ENCODE measurements around the gene SLC22A12.

Gene SLC22A12

DNA sequence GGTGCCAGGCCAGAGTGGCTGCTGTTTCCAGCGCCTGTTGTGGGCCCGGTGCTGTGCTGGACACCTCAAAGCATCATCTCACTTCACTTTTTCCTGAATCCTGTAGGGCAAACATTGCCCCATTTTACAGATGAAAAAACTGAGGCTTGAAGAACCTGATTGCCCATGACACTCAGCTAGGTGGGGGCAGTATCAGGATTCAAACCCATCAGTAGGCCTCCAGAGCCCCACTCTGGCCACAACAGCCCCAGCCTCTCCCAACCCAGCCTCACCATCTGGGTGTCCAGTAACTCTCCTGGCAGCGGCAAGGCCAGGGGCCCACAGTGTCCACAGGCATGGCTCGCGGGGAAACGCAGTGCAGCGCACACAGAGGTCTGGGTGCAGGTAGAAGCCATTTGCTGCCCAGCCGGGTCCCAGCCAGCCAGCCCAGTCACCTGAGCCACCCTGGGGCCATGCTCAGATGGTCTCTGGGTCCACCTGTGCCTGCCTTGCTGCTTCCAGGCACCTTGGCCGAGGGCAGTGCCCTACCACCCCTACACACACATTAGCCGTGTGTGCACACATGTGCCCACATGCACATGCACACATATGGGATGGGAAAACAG, 11.5 kb downstream of the SLC22A12 start:
- DNase-seq, result no peak
- Histone ChIP-seq H3K27me3 (ENCODE audit: insufficient read depth, low read depth, severe bottlenecking) (no peaks in the 10 kb centered on the region), H3K9me3 (ENCODE audit: severe bottlenecking) (no peaks in the 10 kb centered on the region), H3K4me3 (ENCODE audit: low read depth, low read length) (no peak overlapping the region), H3K27ac (no peak overlapping the region), H3K36me3 (no peaks in the 10 kb centered on the region)
- TF ChIP-seq, protein P1, sequence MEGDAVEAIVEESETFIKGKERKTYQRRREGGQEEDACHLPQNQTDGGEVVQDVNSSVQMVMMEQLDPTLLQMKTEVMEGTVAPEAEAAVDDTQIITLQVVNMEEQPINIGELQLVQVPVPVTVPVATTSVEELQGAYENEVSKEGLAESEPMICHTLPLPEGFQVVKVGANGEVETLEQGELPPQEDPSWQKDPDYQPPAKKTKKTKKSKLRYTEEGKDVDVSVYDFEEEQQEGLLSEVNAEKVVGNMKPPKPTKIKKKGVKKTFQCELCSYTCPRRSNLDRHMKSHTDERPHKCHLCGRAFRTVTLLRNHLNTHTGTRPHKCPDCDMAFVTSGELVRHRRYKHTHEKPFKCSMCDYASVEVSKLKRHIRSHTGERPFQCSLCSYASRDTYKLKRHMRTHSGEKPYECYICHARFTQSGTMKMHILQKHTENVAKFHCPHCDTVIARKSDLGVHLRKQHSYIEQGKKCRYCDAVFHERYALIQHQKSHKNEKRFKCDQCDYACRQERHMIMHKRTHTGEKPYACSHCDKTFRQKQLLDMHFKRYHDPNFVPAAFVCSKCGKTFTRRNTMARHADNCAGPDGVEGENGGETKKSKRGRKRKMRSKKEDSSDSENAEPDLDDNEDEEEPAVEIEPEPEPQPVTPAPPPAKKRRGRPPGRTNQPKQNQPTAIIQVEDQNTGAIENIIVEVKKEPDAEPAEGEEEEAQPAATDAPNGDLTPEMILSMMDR (IDR thresholded peaks at IDR 0.05; ENCODE audit: low read depth, low read length), result no peak

DNA sequence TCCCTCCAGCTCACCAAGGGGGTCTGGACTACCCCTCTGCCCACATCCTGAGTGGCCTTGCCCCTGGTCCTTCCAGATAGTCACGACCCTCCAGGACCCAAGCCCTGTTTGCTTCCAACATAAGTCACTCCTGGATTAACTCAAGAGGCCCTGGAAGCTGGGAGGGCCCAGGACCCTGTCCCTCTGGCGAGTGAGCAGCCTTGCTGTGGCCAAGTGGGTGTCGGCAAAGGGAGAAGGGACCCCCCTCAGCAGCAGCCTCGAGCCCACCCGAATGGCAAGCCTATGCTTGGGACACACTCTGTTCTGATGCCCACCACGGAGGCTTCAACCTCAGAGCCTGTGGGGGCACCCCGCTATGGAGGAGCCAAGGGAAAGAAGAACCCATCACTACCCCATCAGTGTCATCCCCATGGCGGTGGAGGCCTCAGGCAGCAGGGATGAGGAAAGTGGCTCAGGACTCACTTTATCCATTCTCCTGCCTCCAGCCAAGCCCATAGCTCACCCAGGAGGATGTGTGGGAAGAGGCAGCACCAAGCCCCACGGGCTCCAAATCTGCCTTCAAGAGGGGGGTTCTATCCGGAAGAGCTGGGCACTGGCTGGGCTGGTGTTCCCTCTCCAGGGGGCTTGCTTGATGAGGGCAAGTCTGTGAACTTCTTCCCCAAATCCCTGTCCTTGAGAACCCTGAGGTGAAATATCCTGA, 12.5 kb downstream of the SLC22A12 start:
- H3K27me3 ChIP-seq (ENCODE audit: insufficient read depth, low read depth, severe bottlenecking), result no peaks in the 10 kb centered on the region
- no peak overlapping the region for H3K27ac ChIP-seq
- no peak for DNase-seq
- H3K4me3 ChIP-seq (ENCODE audit: low read depth, low read length), result no peak overlapping the region
- TF ChIP-seq, protein P1 (IDR thresholded peaks at IDR 0.05; ENCODE audit: low read depth, low read length), result no peak
- no peaks in the 10 kb centered on the region for H3K9me3 ChIP-seq (ENCODE audit: severe bottlenecking)
- H3K36me3 ChIP-seq, result no peaks in the 10 kb centered on the region

GRCh38 chr11:64604458-64605243, 13.6 kb downstream of the SLC22A12 start:
- Histone ChIP-seq H3K36me3 (no peaks in the 10 kb centered on the region), H3K27me3 (ENCODE audit: insufficient read depth, low read depth, severe bottlenecking) (no peaks in the 10 kb centered on the region), H3K27ac (no peak overlapping the region), H3K4me3 (ENCODE audit: low read depth, low read length) (no peak overlapping the region), H3K9me3 (ENCODE audit: severe bottlenecking) (no peaks in the 10 kb centered on the region)
- no peak for DNase-seq
- TF ChIP-seq, protein P1 (IDR thresholded peaks at IDR 0.05; ENCODE audit: low read depth, low read length), result no peak

GRCh38 chr11:64605244-64605560, 14.2 kb downstream of the SLC22A12 start:
- Histone ChIP-seq H3K27me3 (ENCODE audit: insufficient read depth, low read depth, severe bottlenecking) (no peaks in the 10 kb centered on the region), H3K36me3 (no peaks in the 10 kb centered on the region), H3K4me3 (ENCODE audit: low read depth, low read length) (no peak overlapping the region), H3K27ac (no peak overlapping the region), H3K9me3 (ENCODE audit: severe bottlenecking) (no peaks in the 10 kb centered on the region)
- TF ChIP-seq, protein P1 (IDR thresholded peaks at IDR 0.05; ENCODE audit: low read depth, low read length), result no peak
- DNase-seq, result no peak

DNA sequence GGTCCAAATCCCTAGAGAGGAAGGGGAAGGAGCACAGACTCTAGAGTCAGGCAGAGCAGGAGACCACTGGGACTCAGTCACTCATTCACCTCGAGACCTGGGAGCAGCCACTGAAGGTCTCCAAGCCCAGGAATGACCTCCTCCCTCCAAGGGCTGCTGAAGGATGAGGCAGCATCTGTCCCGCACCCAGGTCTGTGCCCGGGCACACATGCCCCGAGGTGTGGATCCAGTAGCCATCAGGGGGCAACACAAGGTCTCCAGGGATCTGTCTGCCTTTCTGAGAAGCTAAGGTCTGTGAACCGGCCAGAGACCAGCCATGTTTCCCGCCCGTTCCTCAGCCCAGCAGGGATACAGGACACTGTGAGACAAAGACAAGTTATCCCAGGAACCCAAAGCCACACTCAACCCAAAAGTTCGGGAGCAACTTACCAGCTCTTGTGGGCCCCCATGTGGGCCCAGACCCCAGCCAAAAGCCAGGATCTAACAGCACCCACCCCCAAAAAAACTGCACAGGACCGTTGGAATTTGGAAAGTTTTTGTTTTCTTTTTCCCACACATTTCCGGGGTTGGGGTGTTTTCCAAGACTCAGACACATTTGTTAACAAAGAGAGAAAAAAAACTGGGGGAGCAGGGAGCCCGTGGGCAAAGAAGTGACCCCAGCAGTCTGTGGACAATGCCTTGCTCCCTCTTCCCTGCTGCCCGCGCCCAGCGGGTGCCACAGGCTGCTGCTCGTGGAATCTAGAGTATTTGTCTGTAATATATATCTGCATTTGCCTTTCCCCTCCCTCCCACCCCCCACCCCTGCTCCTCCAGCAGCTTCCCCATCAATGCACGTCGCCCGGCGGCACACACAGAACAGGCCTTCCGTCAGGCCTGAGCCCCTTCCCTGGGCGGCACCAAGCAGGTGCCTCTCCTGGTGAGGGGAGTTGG, 14.9 kb downstream of the SLC22A12 start:
- DNase-seq, result no peak
- Histone ChIP-seq H3K27me3 (ENCODE audit: insufficient read depth, low read depth, severe bottlenecking) (no peaks in the 10 kb centered on the region), H3K36me3 (no peaks in the 10 kb centered on the region), H3K9me3 (ENCODE audit: severe bottlenecking) (no peaks in the 10 kb centered on the region), H3K4me3 (ENCODE audit: low read depth, low read length) (no peak overlapping the region), H3K27ac (no peak overlapping the region)
- TF ChIP-seq, protein P1 (IDR thresholded peaks at IDR 0.05; ENCODE audit: low read depth, low read length), result no peak

Measured in WERI-Rb-1 (cell line).